CD14-positive monocyte (primary cell): ENCODE measurements around the gene B3GLCT. TPM values are rescaled to one million over a fixed set of nuclear protein-coding genes. Genes with fewer than 3 reads are reported as not detected.

ENCODE experiments used
- DNase-seq, 3 donors: peaks; one replicate each; pipeline ENCODE4 v3.0.0-alpha.2; 2011 to 2022
- H2AFZ ChIP-seq: 2 replicates; pipeline ENCODE4 v1.6.0; 2012; ENCODE audit warnings: mild to moderate bottlenecking, low read depth, low read length, inconsistent platforms; ENCODE audit not compliant: insufficient read depth, poor library complexity, severe bottlenecking
- H3K27ac ChIP-seq, 2 donors: 1 replicate in 1 of 2; 2 replicates in 1 of 2; pipeline ENCODE4 v1.5.1; 2012 to 2013; ENCODE audit warnings: low read length in 2 of 2, control low read depth in 1 of 2, inconsistent platforms in 1 of 2, low read depth in 1 of 2, mild to moderate bottlenecking in 1 of 2
- H3K27me3 ChIP-seq, 2 donors: one replicate each; pipeline versions ENCODE4 v1.6.0 to v1.6.1; 2011 to 2013; ENCODE audit warnings: low read length in 2 of 2; ENCODE audit not compliant: control insufficient read depth in 2 of 2, insufficient read depth in 2 of 2
- H3K36me3 ChIP-seq, 2 donors: replicated peaks in 1 of 2; 1 replicate in 1 of 2; 2 replicates in 1 of 2; pipeline versions ENCODE4 v1.5.1 to v1.6.1; 2012 to 2013; ENCODE audit warnings: low read length in 2 of 2, control low read depth in 1 of 2, inconsistent platforms in 1 of 2, mild to moderate bottlenecking in 1 of 2; ENCODE audit not compliant: insufficient read depth in 2 of 2, control insufficient read depth in 1 of 2
- H3K4me1 ChIP-seq, 2 donors: 1 replicate in 1 of 2; 2 replicates in 1 of 2; pipeline versions ENCODE4 v1.5.1 to v1.6.1; 2012 to 2013; ENCODE audit warnings: low read length in 2 of 2, control low read depth in 1 of 2, inconsistent platforms in 1 of 2, mild to moderate bottlenecking in 1 of 2, moderate library complexity in 1 of 2; ENCODE audit not compliant: insufficient read depth in 2 of 2, control insufficient read depth in 1 of 2
- H3K4me2 ChIP-seq: replicated peaks from 2 replicates; pipeline ENCODE3; 2012; ENCODE audit warnings: low read length, moderate library complexity, mild to moderate bottlenecking; ENCODE audit not compliant: poor library complexity, severe bottlenecking; ENCODE audit errors: extremely low read depth
- H3K4me3 ChIP-seq, 3 experiments: fragments of 200-600 bp in 1 of 3; sonication (generic) in 1 of 3; replicated peaks in 1 of 3; 1 replicate in 2 of 3; 2 replicates in 1 of 3; pipeline ENCODE4 v1.5.1; 2011 to 2013; ENCODE audit warnings: low read length in 3 of 3, mild to moderate bottlenecking in 3 of 3, control low read depth in 2 of 3, low read depth in 2 of 3, inconsistent platforms in 1 of 3, moderate library complexity in 1 of 3
- H3K79me2 ChIP-seq: 2 replicates; pipeline ENCODE4 v1.6.0; 2012; ENCODE audit warnings: mild to moderate bottlenecking, control low read depth, inconsistent platforms, low read length, moderate library complexity; ENCODE audit not compliant: insufficient read depth
- H3K9ac ChIP-seq: 2 replicates; pipeline ENCODE4 v1.6.0; 2017; ENCODE audit warnings: low read length, mild to moderate bottlenecking; ENCODE audit not compliant: insufficient read depth, poor library complexity, severe bottlenecking
- H3K9me3 ChIP-seq, 2 donors: replicated peaks in 1 of 2; 1 replicate in 1 of 2; 2 replicates in 1 of 2; pipeline versions ENCODE4 v1.5.1 to v1.6.1; 2012 to 2013; ENCODE audit warnings: low read length in 2 of 2, control low read depth in 1 of 2; ENCODE audit not compliant: control insufficient read depth in 1 of 2, insufficient read depth in 1 of 2
- H4K20me1 ChIP-seq: 2 replicates; pipeline ENCODE4 v1.6.0; 2012; ENCODE audit warnings: mild to moderate bottlenecking, low read length, control low read depth, moderate library complexity; ENCODE audit not compliant: insufficient read depth
- H3K27ac Mint-ChIP-seq, 7 donors: one replicate each; pipeline ENCODE4 v1.8.0; 2020; ENCODE audit warnings: mild to moderate bottlenecking in 7 of 7, mixed read lengths in 7 of 7, moderate library complexity in 6 of 7, inconsistent platforms in 2 of 7
- H3K27me3 Mint-ChIP-seq, 3 donors: one replicate each; pipeline ENCODE4 v1.8.0; 2021 to 2022; ENCODE audit warnings: low read depth in 3 of 3, mild to moderate bottlenecking in 3 of 3, mixed read lengths in 3 of 3, moderate library complexity in 3 of 3, inconsistent platforms in 1 of 3
- H3K36me3 Mint-ChIP-seq, 2 donors: one replicate each; pipeline ENCODE4 v1.8.0; 2020; ENCODE audit warnings: mixed read lengths in 2 of 2, inconsistent platforms in 1 of 2, mild to moderate bottlenecking in 1 of 2
- H3K4me1 Mint-ChIP-seq: one replicate; pipeline ENCODE4 v1.8.0; 2020; ENCODE audit warnings: mild to moderate bottlenecking, mixed read lengths
- H3K4me3 Mint-ChIP-seq, 2 donors: one replicate each; pipeline ENCODE4 v1.8.0; 2020; ENCODE audit warnings: mild to moderate bottlenecking in 2 of 2, mixed read lengths in 2 of 2, moderate library complexity in 1 of 2
- H3K9me3 Mint-ChIP-seq, 7 donors: one replicate each; pipeline ENCODE4 v1.8.0; 2020 to 2022; ENCODE audit warnings: mixed read lengths in 7 of 7, mild to moderate bottlenecking in 6 of 7, moderate library complexity in 6 of 7, inconsistent platforms in 2 of 7
- CTCF ChIP-seq: fragments of 200-600 bp; IDR thresholded peaks from one replicate; pipeline ENCODE4 v1.8.0; 2022; ENCODE audit warnings: antibody characterized with exemption, mild to moderate bottlenecking
- WGBS: methylation state at CpG from one replicate; pipeline ENCODE4 v1.1.5; 2013; ENCODE audit warnings: missing lambda C conversion rate; ENCODE audit not compliant: insufficient coverage; 5-methylcytosine and 5-hydroxymethylcytosine counted together
- intact Hi-C, 2 donors: fragments of 100-400 bp; cut with micrococcal nuclease; formaldehyde crosslinking; loops; one replicate each; pipeline versions ENCODE4 v1.15.0 to v1.15.1; 2023
- polyA plus RNA-seq, 3 donors: library from polyadenylated mRNA; depleted of rRNA in 1 of 3; unstranded in 2 of 3; stranded (reverse) in 1 of 3; fragments of 300-500 nt in 2 of 3; fragments of >200 nt in 1 of 3; fragmentation: Illumina TruSeq in 2 of 3; gene quantifications; 1 replicate in 2 of 3; 2 replicates in 1 of 3; pipeline ENCODE4 v1.2.3, GENCODE V29; 2012 to 2021

B3GLCT gene
- polyA plus RNA-seq, 3 donors, result 0.63 to 2.0 (median 2.0) TPM

GRCh38 chr13:31267126-31267784, 67.5 kb downstream of the B3GLCT start:
- intact Hi-C loops, result no loop called here
- Histone ChIP-seq H3K36me3 (peaks cover 0 to 8% of the 10 kb centered on the region in 2 donors), H3K27ac (no peak overlapping the region), H3K27me3 (no peaks in the 10 kb centered on the region), H3K4me3 (no peak overlapping the region), H3K4me1 (no peaks in the 10 kb centered on the region), H3K9me3 (peaks cover 5 to 7% of the 10 kb centered on the region in 2 donors), H3K9ac (no peak overlapping the region), H4K20me1 (no peaks in the 10 kb centered on the region), H2AFZ (no peak overlapping the region), H3K4me2 (no peak overlapping the region), H3K79me2 (no peaks in the 10 kb centered on the region)
- DNase-seq, result no peak
- H3K4me1 Mint-ChIP-seq, result no peaks in the 10 kb centered on the region
- WGBS, result no CpG with 5 or more reads among the region's 2 CpGs
- H3K9me3 Mint-ChIP-seq, result peaks cover 4 to 19% (median 9%) of the 10 kb centered on the region in 7 donors
- no peaks in the 10 kb centered on the region for H3K27me3 Mint-ChIP-seq
- no peak overlapping the region for H3K27ac Mint-ChIP-seq
- H3K4me3 Mint-ChIP-seq, result no peak overlapping the region
- no peak for TF ChIP-seq CTCF
- peaks cover 15 to 32% of the 10 kb centered on the region in 2 donors for H3K36me3 Mint-ChIP-seq

- H2AFZ ChIP-seq, result no peak overlapping the region
- intact Hi-C loops, result no loop called here
- no peaks in the 10 kb centered on the region for H3K79me2 ChIP-seq
- H3K27ac Mint-ChIP-seq, result no peak overlapping the region
- no peak overlapping the region for H3K4me3 ChIP-seq
- peaks cover 0 to 8% of the 10 kb centered on the region in 2 donors for H3K36me3 ChIP-seq
- H3K4me3 Mint-ChIP-seq, result no peak overlapping the region
- no peaks in the 10 kb centered on the region for H3K4me1 Mint-ChIP-seq
- H4K20me1 ChIP-seq, result no peaks in the 10 kb centered on the region
- no peaks in the 10 kb centered on the region for H3K4me1 ChIP-seq
- no CpG with 5 or more reads among the region's 4 CpGs for WGBS
- peaks cover 35 to 41% of the 10 kb centered on the region in 2 donors for H3K36me3 Mint-ChIP-seq
- no peaks in the 10 kb centered on the region for H3K27me3 ChIP-seq
- H3K9me3 Mint-ChIP-seq, result peaks cover 5 to 25% (median 16%) of the 10 kb centered on the region in 7 donors
- no peak overlapping the region for H3K4me2 ChIP-seq
- H3K27me3 Mint-ChIP-seq, result no peaks in the 10 kb centered on the region
- no peak overlapping the region for H3K27ac ChIP-seq
- no peak for DNase-seq
- H3K9ac ChIP-seq, result no peak overlapping the region
- peaks cover 13% of the 10 kb centered on the region in 2 donors for H3K9me3 ChIP-seq
- no peak for TF ChIP-seq CTCF
Observed at GRCh38 chr13:31274390-31274789, 74.6 kb downstream of the B3GLCT start.
